HEK293T (cell line): ENCODE data around the gene GK2.

ENCODE experiments used
- CTCF ChIA-PET: fragments of 350-600 bp; formaldehyde crosslinking; extraction: SDS; loops from one replicate; lab custom pipeline; 2021; ENCODE audit warnings: antibody characterized with exemption, inconsistent platforms; lab: Yijun Ruan, JAX
- POLR2A ChIA-PET: fragments of 350-600 bp; formaldehyde crosslinking; extraction: SDS; loops from one replicate; lab custom pipeline; 2020; ENCODE audit warnings: antibody characterized with exemption, inconsistent platforms; lab: Yijun Ruan, JAX
- DNase-seq: peaks from one replicate; pipeline ENCODE4 v3.0.0; 2012; ENCODE audit warnings: mixed read lengths; ENCODE audit errors: extremely low spot score
- ARNT ChIP-seq: fragments of 450-650 bp; IDR thresholded peaks from 2 replicates; pipeline ENCODE4 v1.6.1; 2017; ENCODE audit warnings: mild to moderate bottlenecking
- BHLHE40 ChIP-seq: fragments of 450-650 bp; IDR thresholded peaks from 2 replicates; pipeline ENCODE4 v1.6.1; 2016; ENCODE audit warnings: mild to moderate bottlenecking, moderate library complexity, borderline replicate concordance
- CTBP1 ChIP-seq: fragments of 450-650 bp; IDR thresholded peaks from 2 replicates; pipeline ENCODE4 v1.6.1; 2016; ENCODE audit warnings: borderline replicate concordance
- ELF4 ChIP-seq: fragments of 450-650 bp; IDR thresholded peaks from 2 replicates; pipeline ENCODE4 v1.6.1; 2017; ENCODE audit warnings: antibody characterized with exemption
- FOXA1 ChIP-seq: fragments of 450-650 bp; IDR thresholded peaks from 2 replicates; pipeline ENCODE4 v1.6.1; 2016; ENCODE audit warnings: mild to moderate bottlenecking
- FOXK2 ChIP-seq: fragments of 450-650 bp; IDR thresholded peaks from 2 replicates; pipeline ENCODE4 v1.6.1; 2016; ENCODE audit warnings: mild to moderate bottlenecking
- FOXM1 ChIP-seq: fragments of 450-650 bp; IDR thresholded peaks from 2 replicates; pipeline ENCODE4 v1.6.1; 2017; ENCODE audit warnings: mild to moderate bottlenecking, borderline replicate concordance
- HDGF ChIP-seq: fragments of 450-650 bp; IDR thresholded peaks from 2 replicates; pipeline ENCODE4 v1.6.1; 2017; ENCODE audit warnings: antibody characterized with exemption, borderline replicate concordance
- L3MBTL2 ChIP-seq: fragments of 450-650 bp; conservative IDR thresholded peaks from 2 replicates; pipeline ENCODE4 v1.6.1; 2016; ENCODE audit warnings: mild to moderate bottlenecking
- LEF1 ChIP-seq: fragments of 450-650 bp; IDR thresholded peaks from 2 replicates; pipeline ENCODE4 v1.6.1; 2017; ENCODE audit warnings: mild to moderate bottlenecking, borderline replicate concordance
- NFRKB ChIP-seq: fragments of 450-650 bp; IDR thresholded peaks from 2 replicates; pipeline ENCODE4 v1.6.1; 2016; ENCODE audit warnings: mild to moderate bottlenecking, moderate library complexity
- PKNOX1 ChIP-seq: fragments of 450-650 bp; IDR thresholded peaks from 2 replicates; pipeline ENCODE4 v1.6.1; 2016
- SP1 ChIP-seq: fragments of 450-650 bp; IDR thresholded peaks from 2 replicates; pipeline ENCODE4 v1.6.1; 2017
- SUZ12 ChIP-seq: fragments of 450-650 bp; IDR thresholded peaks from 2 replicates; pipeline ENCODE4 v1.6.1; 2016; ENCODE audit warnings: mild to moderate bottlenecking
- TARDBP ChIP-seq: fragments of 450-650 bp; IDR thresholded peaks from 2 replicates; pipeline ENCODE4 v1.6.1; 2016
- ZNF384 ChIP-seq: fragments of 450-650 bp; IDR thresholded peaks from 2 replicates; pipeline ENCODE4 v1.6.1; 2016

GK2 gene

GRCh38 chr4:79442422-79442821 lies 34.4 kb upstream of the GK2 start:
- TF ChIP-seq PKNOX1 (no peak), TARDBP (no peak), HDGF (no peak), L3MBTL2 (no peak), ARNT (no peak), ZNF384 (no peak), FOXM1 (no peak), LEF1 (no peak), BHLHE40 (no peak), FOXK2 (no peak), ELF4 (no peak), SP1 (no peak)
- POLR2A ChIA-PET: no interaction called here
- DNase-seq: no peak
- CTCF ChIA-PET: no interaction called here

GRCh38 chr4:79439489-79439888 lies 31.5 kb upstream of the GK2 start:
- POLR2A ChIA-PET: no interaction called here
- CTCF ChIA-PET: no interaction called here
- TF ChIP-seq LEF1 (no peak), L3MBTL2 (no peak), FOXK2 (no peak), BHLHE40 (no peak), CTBP1 (no peak), FOXM1 (no peak), PKNOX1 (no peak), ARNT (no peak), HDGF (no peak), NFRKB (no peak), ELF4 (no peak), TARDBP (no peak), FOXA1 (no peak), ZNF384 (no peak), SP1 (no peak), SUZ12 (no peak)
- DNase-seq: no peak

- TF ChIP-seq BHLHE40 (no peak), L3MBTL2 (no peak), FOXM1 (no peak), PKNOX1 (no peak), NFRKB (no peak), SP1 (no peak), TARDBP (no peak), ELF4 (no peak), ZNF384 (no peak), CTBP1 (no peak), FOXA1 (no peak), LEF1 (no peak), SUZ12 (no peak), FOXK2 (no peak), ARNT (no peak), HDGF (no peak)
- ChIA-PET CTCF (interaction anchor here (0.6 kb wide), 1 partner anchor 166 kb away, joined by 3 read pairs; no protein-coding TSS in a partner anchor), POLR2A (no interaction called here)
- no peak for DNase-seq
These were observed 23.8 kb upstream of the GK2 start for GRCh38 chr4:79431839-79432238.

GRCh38 chr4:79429113-79429903 lies 21.3 kb upstream of the GK2 start:
- TF ChIP-seq BHLHE40 (no peak), HDGF (no peak), LEF1 (no peak), ELF4 (no peak), L3MBTL2 (no peak), FOXK2 (no peak), FOXM1 (no peak), FOXA1 (no peak), NFRKB (no peak), TARDBP (no peak), CTBP1 (no peak), SUZ12 (no peak), SP1 (no peak), ARNT (no peak), PKNOX1 (no peak)
- ChIA-PET POLR2A (no interaction called here), CTCF (no interaction called here)
- DNase-seq: no peak

GRCh38 chr4:79426989-79427388 lies 19.0 kb upstream of the GK2 start:
- TF ChIP-seq HDGF: no peak
- POLR2A ChIA-PET: no interaction called here
- DNase-seq: no peak
- CTCF ChIA-PET: no interaction called here

GRCh38 chr4:79425586-79425985 lies 17.6 kb upstream of the GK2 start:
- CTCF ChIA-PET: no interaction called here
- no peak for DNase-seq
- POLR2A ChIA-PET: no interaction called here
- TF ChIP-seq SP1: no peak
- no peak for TF ChIP-seq BHLHE40
- no peak for TF ChIP-seq HDGF
- no peak for TF ChIP-seq LEF1
- no peak for TF ChIP-seq SUZ12
- TF ChIP-seq NFRKB: no peak
- TF ChIP-seq FOXK2: no peak
- no peak for TF ChIP-seq PKNOX1
- no peak for TF ChIP-seq FOXM1
- no peak for TF ChIP-seq FOXA1
- no peak for TF ChIP-seq CTBP1
